ENCODE results near the gene C10orf120.

C10orf120 gene

DNA sequence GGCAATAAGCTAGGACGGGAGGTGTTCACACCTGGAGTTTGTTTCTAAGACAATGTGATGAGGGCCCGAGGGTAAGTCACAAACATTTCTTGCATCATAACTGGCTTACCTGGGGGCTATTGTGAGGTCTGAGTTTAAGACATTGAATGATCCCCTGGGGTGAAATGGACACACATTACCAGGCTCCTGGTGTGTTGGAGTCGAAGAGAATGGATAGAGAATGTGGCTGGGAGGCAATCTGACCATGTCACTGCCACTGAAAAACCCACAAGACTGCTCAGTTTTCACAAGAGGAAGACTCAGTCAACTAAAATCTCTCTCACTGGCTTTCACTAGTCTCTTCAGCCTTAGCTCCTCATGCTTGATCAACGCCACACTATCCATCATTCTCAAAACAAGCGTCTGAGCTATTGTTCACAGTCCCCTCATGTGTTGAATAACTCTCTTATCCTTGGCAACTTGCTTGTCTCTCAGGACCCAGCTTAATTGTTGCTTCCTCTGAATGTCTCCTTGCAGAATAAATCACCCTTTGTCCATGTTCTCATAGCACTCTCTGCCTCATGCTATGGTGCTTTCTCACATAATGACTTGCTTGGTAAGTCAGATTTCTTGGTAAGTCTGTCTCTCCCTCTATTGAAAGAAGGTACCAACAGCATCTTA lies at the start of gene C10orf120:
Gene C10orf120 (minus strand): TSS at position 51 of the 660 bp plus-strand sequence. CDS start 56 bp downstream, outside the sequence.
- Histone ChIP-seq H3K27me3 (ENCODE audit: control insufficient read depth in 2 of 2, insufficient read depth in 2 of 2, low read length in 2 of 2) (no peaks in the 10 kb centered on the region), H3K36me3 (ENCODE audit: control insufficient read depth in 2 of 2, insufficient read depth in 2 of 2, low read length in 2 of 2) (no peaks in the 10 kb centered on the region), H3K4me1 (ENCODE audit: control insufficient read depth in 2 of 2, insufficient read depth in 2 of 2, low read length in 2 of 2) (no peaks in the 10 kb centered on the region), H3K4me3 (ENCODE audit: low read length in 2 of 2) (no peak within 1 kb of the TSS), H3K9me3 (ENCODE audit: control insufficient read depth in 2 of 2, low read length in 2 of 2) (no peaks in the 10 kb centered on the region), H3K9ac (ENCODE audit: low read depth in 1 of 2, low read length in 2 of 2) (no peak within 1 kb of the TSS), H3K27ac (ENCODE audit: low read depth in 2 of 2, low read length in 2 of 2) (no peak within 1 kb of the TSS)

DNA sequence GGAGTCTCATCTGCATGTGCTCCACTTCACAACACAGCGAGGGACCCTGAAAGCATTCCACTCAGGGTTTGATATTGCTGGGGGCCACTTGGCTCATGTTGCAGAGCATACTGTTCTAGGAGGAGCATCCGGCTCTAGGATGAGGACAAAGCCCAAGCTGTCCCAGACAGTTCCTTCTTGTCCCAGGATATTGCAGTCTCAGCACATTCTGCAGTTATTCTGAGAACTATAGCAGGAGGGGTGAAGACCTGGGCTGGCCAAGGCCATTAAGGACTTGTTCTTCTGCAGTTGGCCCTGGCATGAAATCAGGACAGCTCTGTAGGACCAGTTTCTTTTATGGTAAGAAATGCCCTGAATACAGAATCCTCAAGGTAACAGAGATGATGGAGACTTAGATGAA lies 48.9 kb upstream of the C10orf120 start:
- Histone ChIP-seq H3K27me3 (ENCODE audit: control insufficient read depth in 2 of 2, insufficient read depth in 2 of 2, low read length in 2 of 2) (peaks cover 3 to 5% of the 10 kb centered on the region in 2 donors), H3K9ac (ENCODE audit: low read depth in 1 of 2, low read length in 2 of 2) (no peak overlapping the region), H3K9me3 (ENCODE audit: control insufficient read depth in 2 of 2, low read length in 2 of 2) (no peaks in the 10 kb centered on the region)

DNA sequence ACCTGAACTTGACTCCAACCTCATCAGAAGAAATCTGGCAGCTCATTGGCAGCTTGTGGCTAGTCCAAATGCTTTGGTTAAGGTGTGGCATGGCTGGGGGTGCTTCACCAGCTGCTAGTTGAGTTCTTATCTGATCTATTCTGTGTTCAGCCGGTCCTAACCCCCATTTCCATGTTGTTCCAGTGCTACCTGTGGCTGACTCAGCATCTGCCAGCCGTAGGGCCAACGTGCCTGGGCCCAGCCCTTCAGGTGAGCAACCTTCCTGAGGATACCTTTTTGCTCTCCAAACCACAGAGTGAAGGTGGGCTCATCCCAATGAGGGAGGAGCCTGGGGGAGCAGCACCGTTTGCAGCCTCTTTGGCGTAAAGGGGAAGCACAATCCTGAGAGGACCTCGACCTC lies 46.8 kb upstream of the C10orf120 start:
- no peaks in the 10 kb centered on the region for H3K4me1 ChIP-seq (ENCODE audit: control insufficient read depth in 2 of 2, insufficient read depth in 2 of 2, low read length in 2 of 2)
- no peaks in the 10 kb centered on the region for H3K36me3 ChIP-seq (ENCODE audit: control insufficient read depth in 2 of 2, insufficient read depth in 2 of 2, low read length in 2 of 2)

More for the DNA sequence above, 48.9 kb upstream of the C10orf120 start:
- Histone ChIP-seq H3K4me1 (ENCODE audit: control insufficient read depth in 2 of 2, insufficient read depth in 2 of 2, low read length in 2 of 2) (no peaks in the 10 kb centered on the region), H3K36me3 (ENCODE audit: control insufficient read depth in 2 of 2, insufficient read depth in 2 of 2, low read length in 2 of 2) (no peaks in the 10 kb centered on the region), H3K4me3 (ENCODE audit: low read length in 2 of 2) (no peak overlapping the region), H3K27ac (ENCODE audit: low read depth in 2 of 2, low read length in 2 of 2) (no peak overlapping the region)

DNA sequence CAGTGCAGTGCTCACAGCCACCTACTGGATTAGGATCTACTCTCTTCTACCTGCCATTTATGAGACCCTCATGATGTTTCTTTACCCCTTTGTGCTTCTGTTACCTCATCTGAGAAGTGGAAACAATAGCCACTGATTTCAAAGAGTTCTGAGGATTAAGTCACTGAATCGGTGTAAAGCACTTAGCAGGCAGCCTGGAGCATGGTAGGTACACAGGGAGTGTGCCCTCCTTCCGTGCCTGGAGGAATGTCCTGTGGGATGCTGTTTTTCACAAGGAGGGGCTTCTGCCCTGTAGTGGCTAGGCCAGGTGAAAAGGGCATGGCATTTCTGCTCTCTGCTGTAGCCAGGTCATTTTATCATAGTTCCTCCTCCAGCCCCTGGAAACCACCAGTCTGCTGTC lies 44.6 kb upstream of the C10orf120 start:
- no peak overlapping the region for H3K9ac ChIP-seq (ENCODE audit: low read depth in 1 of 2, low read length in 2 of 2)
- H3K27me3 ChIP-seq (ENCODE audit: control insufficient read depth in 2 of 2, insufficient read depth in 2 of 2, low read length in 2 of 2), result peaks cover 3 to 5% of the 10 kb centered on the region in 2 donors
- H3K4me3 ChIP-seq (ENCODE audit: low read length in 2 of 2), result no peak overlapping the region
- no peaks in the 10 kb centered on the region for H3K4me1 ChIP-seq (ENCODE audit: control insufficient read depth in 2 of 2, insufficient read depth in 2 of 2, low read length in 2 of 2)
- no peak overlapping the region for H3K27ac ChIP-seq (ENCODE audit: low read depth in 2 of 2, low read length in 2 of 2)
- no peaks in the 10 kb centered on the region for H3K36me3 ChIP-seq (ENCODE audit: control insufficient read depth in 2 of 2, insufficient read depth in 2 of 2, low read length in 2 of 2)
- no peaks in the 10 kb centered on the region for H3K9me3 ChIP-seq (ENCODE audit: control insufficient read depth in 2 of 2, low read length in 2 of 2)

More for the DNA sequence above, 46.8 kb upstream of the C10orf120 start:
- no peak overlapping the region for H3K27ac ChIP-seq (ENCODE audit: low read depth in 2 of 2, low read length in 2 of 2)
- no peak overlapping the region for H3K4me3 ChIP-seq (ENCODE audit: low read length in 2 of 2)
- no peaks in the 10 kb centered on the region for H3K9me3 ChIP-seq (ENCODE audit: control insufficient read depth in 2 of 2, low read length in 2 of 2)
- no peak overlapping the region for H3K9ac ChIP-seq (ENCODE audit: low read depth in 1 of 2, low read length in 2 of 2)
- H3K27me3 ChIP-seq (ENCODE audit: control insufficient read depth in 2 of 2, insufficient read depth in 2 of 2, low read length in 2 of 2), result peaks cover 3 to 5% of the 10 kb centered on the region in 2 donors

DNA sequence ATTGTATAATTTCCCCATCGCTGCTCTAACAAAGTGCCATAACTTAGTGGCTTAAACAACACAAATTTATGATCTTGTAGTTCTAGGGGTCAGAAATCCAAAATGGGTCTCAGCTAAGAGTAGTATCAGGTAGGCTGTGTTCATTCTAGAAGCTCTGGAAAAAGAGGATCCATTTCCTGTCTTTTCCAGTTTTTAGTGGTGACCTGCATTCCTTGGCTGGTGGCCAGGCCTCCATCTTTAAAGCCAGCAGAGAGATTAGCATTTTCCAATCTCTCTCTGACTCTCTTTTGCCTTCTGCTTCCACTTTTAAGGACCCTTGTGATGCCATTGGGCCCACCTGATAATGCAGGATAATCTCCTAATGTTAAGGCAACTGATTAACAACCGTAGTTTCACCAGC lies 41.0 kb upstream of the C10orf120 start:
- Histone ChIP-seq H3K9me3 (ENCODE audit: control insufficient read depth in 2 of 2, low read length in 2 of 2) (no peaks in the 10 kb centered on the region), H3K4me1 (ENCODE audit: control insufficient read depth in 2 of 2, insufficient read depth in 2 of 2, low read length in 2 of 2) (no peaks in the 10 kb centered on the region), H3K9ac (ENCODE audit: low read depth in 1 of 2, low read length in 2 of 2) (no peak overlapping the region), H3K36me3 (ENCODE audit: control insufficient read depth in 2 of 2, insufficient read depth in 2 of 2, low read length in 2 of 2) (no peaks in the 10 kb centered on the region), H3K27me3 (ENCODE audit: control insufficient read depth in 2 of 2, insufficient read depth in 2 of 2, low read length in 2 of 2) (no peaks in the 10 kb centered on the region), H3K27ac (ENCODE audit: low read depth in 2 of 2, low read length in 2 of 2) (no peak overlapping the region), H3K4me3 (ENCODE audit: low read length in 2 of 2) (no peak overlapping the region)

DNA sequence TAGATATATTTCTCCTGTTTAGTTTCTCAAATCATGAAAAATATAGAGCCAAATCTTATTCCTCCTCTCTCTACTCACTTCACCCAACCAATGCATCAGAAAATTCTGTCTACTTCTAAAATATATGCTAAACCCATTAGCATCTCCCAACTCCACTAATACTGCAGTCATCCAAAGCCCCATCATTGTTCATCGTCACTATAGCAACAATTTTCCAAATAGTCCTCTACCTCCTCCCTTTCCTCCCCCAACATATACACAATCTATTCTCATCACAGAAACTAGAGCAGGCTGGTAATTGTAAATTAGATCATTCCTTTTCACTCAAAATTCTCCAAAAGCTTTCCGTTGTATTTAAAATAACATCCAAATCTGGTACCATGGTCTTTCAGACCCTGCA lies 38.4 kb upstream of the C10orf120 start:
- H3K27ac ChIP-seq (ENCODE audit: low read depth in 2 of 2, low read length in 2 of 2), result no peak overlapping the region
- H3K9ac ChIP-seq (ENCODE audit: low read depth in 1 of 2, low read length in 2 of 2), result no peak overlapping the region
- no peaks in the 10 kb centered on the region for H3K9me3 ChIP-seq (ENCODE audit: control insufficient read depth in 2 of 2, low read length in 2 of 2)
- no peak overlapping the region for H3K4me3 ChIP-seq (ENCODE audit: low read length in 2 of 2)
- no peaks in the 10 kb centered on the region for H3K27me3 ChIP-seq (ENCODE audit: control insufficient read depth in 2 of 2, insufficient read depth in 2 of 2, low read length in 2 of 2)
- no peaks in the 10 kb centered on the region for H3K4me1 ChIP-seq (ENCODE audit: control insufficient read depth in 2 of 2, insufficient read depth in 2 of 2, low read length in 2 of 2)
- no peaks in the 10 kb centered on the region for H3K36me3 ChIP-seq (ENCODE audit: control insufficient read depth in 2 of 2, insufficient read depth in 2 of 2, low read length in 2 of 2)

DNA sequence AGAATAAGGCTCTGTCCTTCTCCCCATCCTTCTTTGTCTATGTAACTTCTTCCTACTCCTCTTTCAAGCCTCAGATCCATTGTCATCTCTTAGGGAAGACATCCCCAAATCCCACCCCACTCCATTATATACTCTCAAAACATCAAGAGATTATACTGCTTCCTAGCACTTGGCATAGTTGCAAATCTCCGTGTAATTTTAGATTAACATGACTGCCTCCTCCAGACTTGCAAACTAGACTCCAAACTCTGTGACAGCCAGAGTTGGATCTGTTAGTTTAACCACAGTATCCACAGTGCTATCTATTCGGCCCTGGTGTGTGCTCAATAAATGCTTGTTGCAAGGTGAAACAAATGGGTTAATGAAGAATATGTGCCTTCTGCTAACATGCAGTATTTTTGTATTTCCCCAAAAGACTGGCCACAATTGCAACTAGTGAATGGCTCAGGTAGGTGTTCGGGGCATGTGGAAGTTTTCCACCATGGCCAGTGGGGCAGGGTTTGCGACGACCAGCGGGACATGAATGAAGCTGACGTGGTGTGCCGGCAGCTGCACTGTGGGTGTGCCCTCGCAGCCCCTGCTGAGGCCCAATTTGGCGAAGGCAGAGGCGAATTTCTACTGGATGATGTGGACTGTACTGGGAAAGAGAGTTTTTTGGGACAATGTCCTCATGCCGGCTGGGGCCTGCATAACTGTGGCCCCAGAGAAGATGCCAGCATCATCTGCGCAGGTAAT lies 34.5 kb upstream of the C10orf120 start:
- H3K27me3 ChIP-seq (ENCODE audit: control insufficient read depth in 2 of 2, insufficient read depth in 2 of 2, low read length in 2 of 2), result no peaks in the 10 kb centered on the region
- no peaks in the 10 kb centered on the region for H3K4me1 ChIP-seq (ENCODE audit: control insufficient read depth in 2 of 2, insufficient read depth in 2 of 2, low read length in 2 of 2)
- H3K4me3 ChIP-seq (ENCODE audit: low read length in 2 of 2), result no peak overlapping the region
- no peak overlapping the region for H3K27ac ChIP-seq (ENCODE audit: low read depth in 2 of 2, low read length in 2 of 2)
- H3K9me3 ChIP-seq (ENCODE audit: control insufficient read depth in 2 of 2, low read length in 2 of 2), result no peaks in the 10 kb centered on the region
- no peak overlapping the region for H3K9ac ChIP-seq (ENCODE audit: low read depth in 1 of 2, low read length in 2 of 2)
- H3K36me3 ChIP-seq (ENCODE audit: control insufficient read depth in 2 of 2, insufficient read depth in 2 of 2, low read length in 2 of 2), result no peaks in the 10 kb centered on the region

DNA sequence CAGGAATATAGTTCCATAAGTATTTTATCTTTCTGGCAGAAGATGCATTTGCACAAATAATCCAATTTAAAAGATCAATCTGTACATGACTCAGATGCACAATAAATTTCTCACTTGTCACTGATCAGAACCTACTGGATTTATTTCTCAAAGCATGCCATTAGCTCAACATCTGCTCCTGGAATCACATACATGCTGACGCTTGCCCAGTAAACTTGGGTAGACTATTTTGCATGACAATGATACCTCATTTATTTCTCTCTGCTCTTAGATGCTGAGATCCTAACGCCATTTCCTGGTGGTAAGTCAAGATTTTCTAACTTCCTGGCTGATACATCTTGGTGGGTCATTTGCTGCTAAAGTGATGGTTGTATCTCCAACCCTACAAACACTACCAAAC lies 33.8 kb upstream of the C10orf120 start:
- Histone ChIP-seq H3K27me3 (ENCODE audit: control insufficient read depth in 2 of 2, insufficient read depth in 2 of 2, low read length in 2 of 2) (no peaks in the 10 kb centered on the region), H3K36me3 (ENCODE audit: control insufficient read depth in 2 of 2, insufficient read depth in 2 of 2, low read length in 2 of 2) (no peaks in the 10 kb centered on the region), H3K4me1 (ENCODE audit: control insufficient read depth in 2 of 2, insufficient read depth in 2 of 2, low read length in 2 of 2) (no peaks in the 10 kb centered on the region)

DNA sequence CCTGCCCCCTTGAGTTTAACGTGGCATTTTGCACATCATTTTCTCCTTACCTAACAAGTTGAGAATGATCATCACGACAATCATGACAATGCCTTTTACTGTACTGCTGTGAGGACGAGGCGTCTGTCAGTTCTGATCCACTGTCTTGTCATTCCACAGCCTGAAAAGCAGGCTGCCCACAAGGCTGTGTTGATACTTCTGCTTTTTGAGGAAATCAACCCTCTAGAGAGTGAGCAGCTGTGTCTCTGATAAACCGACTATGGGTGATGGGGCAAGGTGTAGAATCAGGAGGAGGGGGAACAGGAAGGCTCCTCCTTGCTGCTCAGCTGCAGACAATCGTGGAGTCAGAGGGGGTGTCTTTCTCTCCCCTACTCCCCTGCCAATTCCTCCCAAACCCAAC lies 30.6 kb upstream of the C10orf120 start:
- Histone ChIP-seq H3K9me3 (ENCODE audit: control insufficient read depth in 2 of 2, low read length in 2 of 2) (no peaks in the 10 kb centered on the region), H3K27me3 (ENCODE audit: control insufficient read depth in 2 of 2, insufficient read depth in 2 of 2, low read length in 2 of 2) (no peaks in the 10 kb centered on the region), H3K4me3 (ENCODE audit: low read length in 2 of 2) (no peak overlapping the region), H3K27ac (ENCODE audit: low read depth in 2 of 2, low read length in 2 of 2) (no peak overlapping the region), H3K4me1 (ENCODE audit: control insufficient read depth in 2 of 2, insufficient read depth in 2 of 2, low read length in 2 of 2) (no peaks in the 10 kb centered on the region), H3K36me3 (ENCODE audit: control insufficient read depth in 2 of 2, insufficient read depth in 2 of 2, low read length in 2 of 2) (no peaks in the 10 kb centered on the region), H3K9ac (ENCODE audit: low read depth in 1 of 2, low read length in 2 of 2) (no peak overlapping the region)

More for the DNA sequence above, 33.8 kb upstream of the C10orf120 start:
- Histone ChIP-seq H3K9ac (ENCODE audit: low read depth in 1 of 2, low read length in 2 of 2) (no peak overlapping the region), H3K9me3 (ENCODE audit: control insufficient read depth in 2 of 2, low read length in 2 of 2) (no peaks in the 10 kb centered on the region), H3K27ac (ENCODE audit: low read depth in 2 of 2, low read length in 2 of 2) (no peak overlapping the region), H3K4me3 (ENCODE audit: low read length in 2 of 2) (no peak overlapping the region)

DNA sequence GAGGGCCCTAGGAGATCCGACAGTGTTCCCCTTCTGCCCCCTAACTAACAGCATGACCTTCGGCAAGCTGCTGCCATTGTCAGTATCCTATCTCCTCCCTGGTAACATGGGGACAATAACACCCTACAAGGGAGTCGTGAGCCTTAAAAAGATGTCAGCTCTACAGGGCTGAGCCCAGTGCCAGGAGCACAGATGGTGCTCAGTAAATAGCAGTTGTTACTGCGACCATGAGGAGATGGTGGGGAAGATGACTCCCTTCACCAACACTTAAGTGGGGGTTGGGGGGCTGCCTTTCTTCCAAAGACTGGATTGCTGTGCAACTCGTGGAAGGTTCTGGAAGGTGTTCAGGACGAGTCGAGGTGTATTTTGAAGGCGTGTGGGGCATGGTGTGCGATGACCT lies 29.5 kb upstream of the C10orf120 start:
- Histone ChIP-seq H3K36me3 (ENCODE audit: control insufficient read depth in 2 of 2, insufficient read depth in 2 of 2, low read length in 2 of 2) (no peaks in the 10 kb centered on the region), H3K27ac (ENCODE audit: low read depth in 2 of 2, low read length in 2 of 2) (no peak overlapping the region), H3K9me3 (ENCODE audit: control insufficient read depth in 2 of 2, low read length in 2 of 2) (no peaks in the 10 kb centered on the region), H3K9ac (ENCODE audit: low read depth in 1 of 2, low read length in 2 of 2) (no peak overlapping the region), H3K4me3 (ENCODE audit: low read length in 2 of 2) (no peak overlapping the region), H3K4me1 (ENCODE audit: control insufficient read depth in 2 of 2, insufficient read depth in 2 of 2, low read length in 2 of 2) (no peaks in the 10 kb centered on the region), H3K27me3 (ENCODE audit: control insufficient read depth in 2 of 2, insufficient read depth in 2 of 2, low read length in 2 of 2) (no peaks in the 10 kb centered on the region)

Measured in mucosa of rectum (tissue), 2 donors.